ENCODE data around the gene NEK6. TPM values are rescaled to one million over a fixed set of nuclear protein-coding genes. Genes with fewer than 3 reads are reported as not detected.

Gene NEK6
- total RNA-seq, 1 donor from 2014 or later = 124 TPM

- DNase-seq (ENCODE audit: low read depth) = no peak
These were observed 4.2 kb downstream of the NEK6 start for GRCh38 chr9:124261736-124262648.

GRCh38 chr9:124262649-124262972 is 4.9 kb downstream of the NEK6 start:
- DNase-seq (ENCODE audit: low read depth) = no peak

DNA sequence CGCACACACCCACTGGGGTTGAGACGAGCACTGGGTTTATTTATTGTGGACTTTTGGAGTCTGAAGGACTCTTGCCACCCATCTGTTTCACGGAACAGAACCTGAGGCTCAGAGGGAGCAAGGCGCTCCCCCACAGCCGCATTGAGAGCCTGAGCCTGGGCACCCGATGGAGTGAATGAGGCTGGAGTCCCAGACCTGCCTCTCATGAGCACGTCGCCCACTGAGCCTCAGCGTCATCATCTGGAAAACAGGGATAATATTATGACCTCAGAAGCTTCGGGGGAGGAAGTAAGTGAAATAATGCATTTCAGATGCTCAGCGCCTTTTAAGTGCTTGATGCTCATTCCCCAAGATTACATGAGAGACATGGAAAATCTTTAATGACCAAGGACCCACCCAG is 5.5 kb downstream of the NEK6 start:
- DNase-seq (ENCODE audit: low read depth) = no peak

GRCh38 chr9:124263800-124264426 is 6.2 kb downstream of the NEK6 start:
- DNase-seq (ENCODE audit: low read depth) = peak; percentile 43

- DNase-seq (ENCODE audit: low read depth) = no peak
These were observed 7.1 kb downstream of the NEK6 start for GRCh38 chr9:124264823-124265233.

DNA sequence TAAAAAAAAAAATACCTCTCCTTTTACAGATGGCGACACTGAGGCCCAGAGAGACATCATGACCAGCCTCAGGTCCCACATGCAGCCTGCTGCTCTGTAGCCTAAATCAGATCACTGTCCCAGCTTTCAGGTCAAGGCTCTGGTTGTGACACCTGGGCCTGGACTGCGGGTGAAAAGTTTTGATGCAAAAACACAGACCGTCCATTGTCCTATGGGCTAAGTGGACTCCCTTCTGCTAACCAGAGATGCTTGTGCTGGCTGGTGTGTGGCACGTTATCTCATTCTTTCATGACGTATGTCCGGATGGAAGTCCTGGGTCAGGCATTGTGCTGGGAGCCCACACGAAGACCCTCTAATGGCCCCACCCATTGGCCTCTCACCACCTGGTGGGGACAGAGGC is 7.8 kb downstream of the NEK6 start:
- no peak for DNase-seq (ENCODE audit: low read depth)

DNA sequence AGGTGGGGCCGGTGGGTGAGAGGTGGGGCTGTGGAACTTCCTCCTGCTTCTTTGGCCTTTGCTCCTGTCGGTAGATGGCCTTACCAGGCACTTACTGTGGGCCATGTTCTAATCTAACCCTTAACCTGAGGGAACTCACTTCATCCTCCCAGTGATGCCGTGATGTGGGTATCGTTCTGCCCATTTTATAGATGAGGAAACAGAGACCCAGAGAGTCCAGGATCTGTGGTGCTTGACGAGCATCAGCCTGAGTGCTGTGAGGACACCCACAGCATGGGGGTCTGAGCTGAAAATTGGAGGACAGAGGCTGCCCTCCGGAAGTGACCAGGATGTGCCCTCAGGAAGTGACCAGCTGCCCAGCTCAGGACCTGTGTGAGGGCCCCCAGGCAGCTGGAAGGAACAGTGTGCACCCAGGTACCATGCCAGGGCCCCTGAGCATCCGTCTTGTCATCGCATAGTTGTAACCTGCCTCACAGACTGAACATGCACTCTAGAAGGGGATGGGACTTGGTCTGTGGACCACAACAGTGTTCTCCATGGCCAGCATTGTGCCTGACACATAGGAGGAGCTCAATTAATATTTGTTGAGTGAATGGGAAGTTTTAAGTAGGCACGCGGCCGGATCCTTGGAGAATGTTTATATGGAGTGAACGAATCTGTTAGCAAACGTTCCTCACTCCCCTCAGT is 8.5 kb downstream of the NEK6 start:
- no peak for DNase-seq (ENCODE audit: low read depth)

DNA sequence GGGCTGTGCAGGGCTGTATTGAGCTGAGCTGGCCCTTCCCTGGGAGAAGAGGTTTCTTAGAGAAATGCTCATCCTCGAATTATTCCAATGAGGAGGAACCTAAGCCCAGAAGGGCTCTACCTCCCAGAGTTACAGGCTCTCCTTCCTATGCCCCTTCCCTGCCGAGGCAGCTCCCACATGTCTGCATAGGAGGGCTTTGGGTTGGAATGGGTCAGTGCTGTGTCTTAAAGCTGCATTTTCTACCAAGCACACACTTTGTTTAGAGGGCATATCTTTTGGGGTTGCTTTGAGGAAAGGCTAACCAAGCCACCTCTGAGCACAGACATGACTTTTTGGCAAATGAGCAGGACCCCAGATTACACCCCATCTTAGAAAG is 9.1 kb downstream of the NEK6 start:
- DNase-seq (ENCODE audit: low read depth) = no peak

DNA sequence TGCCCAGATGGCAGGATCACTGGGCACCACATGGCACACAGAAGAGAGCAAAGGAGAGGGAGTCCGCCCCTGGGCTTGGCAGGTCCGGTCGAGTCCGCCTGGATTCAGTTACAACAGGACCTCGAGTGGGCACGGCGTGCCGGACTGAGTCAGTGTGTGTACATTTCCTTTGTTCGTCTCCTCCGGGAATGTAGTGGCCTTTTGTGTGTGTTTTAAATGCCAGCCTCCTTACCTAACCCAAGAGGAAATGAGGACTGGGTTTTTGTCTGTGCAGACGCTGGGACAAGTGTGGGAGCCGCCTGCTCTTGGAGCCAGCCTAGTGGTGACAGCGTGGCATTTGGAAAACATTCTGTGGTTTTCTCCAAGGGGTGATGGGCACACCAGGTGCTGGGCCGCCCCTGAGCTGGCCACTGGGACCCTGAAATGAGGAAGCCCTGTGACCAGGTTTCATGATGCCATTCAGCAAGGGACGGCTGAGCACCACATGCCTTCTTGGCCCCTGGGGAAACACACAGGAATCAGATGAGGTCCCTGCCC is 9.6 kb downstream of the NEK6 start:
- DNase-seq (ENCODE audit: low read depth) = peak; percentile 95

- no peak for DNase-seq (ENCODE audit: low read depth)
These were observed 10.5 kb downstream of the NEK6 start for GRCh38 chr9:124268248-124268647.

DNA sequence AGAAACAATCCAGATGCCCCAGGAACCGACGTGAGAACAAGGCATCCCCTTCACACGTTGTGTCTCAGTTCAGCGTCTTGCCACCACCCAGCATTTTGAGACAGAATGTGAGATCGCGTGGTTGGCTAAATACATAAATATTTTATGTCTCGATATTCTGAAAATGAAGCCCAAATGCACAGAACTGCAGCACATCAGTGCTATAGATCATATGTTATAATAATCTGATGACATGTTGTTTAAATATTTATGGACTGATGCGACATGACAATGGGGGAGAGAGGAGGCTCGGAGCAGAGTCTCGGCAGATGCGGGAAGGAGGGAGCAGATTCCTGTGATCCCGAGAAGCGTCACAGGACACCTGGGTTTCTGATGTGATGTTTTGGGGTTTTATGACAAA is 10.9 kb downstream of the NEK6 start:
- no peak for DNase-seq (ENCODE audit: low read depth)

DNA sequence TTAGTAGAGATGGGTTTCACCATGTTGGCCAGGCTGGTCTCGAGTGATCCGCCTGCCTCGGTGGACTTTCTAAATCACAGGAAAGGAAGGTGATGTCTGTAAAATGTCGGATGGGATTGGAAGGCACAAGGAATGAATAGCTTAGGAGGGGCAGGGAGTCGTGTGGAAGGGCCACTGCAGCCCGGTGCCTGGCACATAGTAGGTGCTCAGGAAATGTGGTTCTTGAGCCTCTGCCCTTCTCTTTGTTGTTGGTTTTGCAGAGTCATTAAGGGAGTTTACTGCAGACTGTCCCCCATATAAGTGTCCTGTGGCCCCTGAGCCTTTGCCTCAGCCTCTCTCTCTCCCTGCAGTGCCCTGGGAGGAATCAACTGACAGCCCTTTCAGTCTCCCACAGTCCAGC is 11.8 kb downstream of the NEK6 start:
- no peak for DNase-seq (ENCODE audit: low read depth)

- no peak for DNase-seq (ENCODE audit: low read depth)
These were observed 13.0 kb downstream of the NEK6 start for GRCh38 chr9:124270504-124271335.

DNA sequence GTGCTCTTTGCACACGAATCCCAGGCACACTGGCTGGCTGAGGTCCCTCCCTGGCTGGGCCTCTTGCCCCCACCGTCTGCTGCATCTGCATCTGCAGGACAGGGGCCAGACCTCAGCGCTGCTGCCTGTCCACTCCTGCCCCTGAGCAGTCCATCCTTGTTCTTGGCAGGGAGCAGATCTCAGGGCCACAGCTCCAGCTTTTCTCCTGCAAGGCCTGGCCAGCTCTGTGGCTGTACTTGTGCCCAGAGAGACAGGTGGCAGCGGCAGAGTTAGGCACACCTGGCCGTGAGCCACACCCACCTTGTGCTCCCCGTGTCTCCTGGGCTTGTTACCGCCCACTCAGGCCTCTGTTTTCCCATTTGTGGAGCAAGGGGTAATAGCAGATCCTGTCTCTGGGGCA is 13.9 kb downstream of the NEK6 start:
- no peak for DNase-seq (ENCODE audit: low read depth)

- DNase-seq (ENCODE audit: low read depth) = no peak
These were observed 14.4 kb downstream of the NEK6 start for GRCh38 chr9:124272118-124272517.

GRCh38 chr9:124272979-124273378 is 15.2 kb downstream of the NEK6 start:
- DNase-seq (ENCODE audit: low read depth) = no peak

DNA sequence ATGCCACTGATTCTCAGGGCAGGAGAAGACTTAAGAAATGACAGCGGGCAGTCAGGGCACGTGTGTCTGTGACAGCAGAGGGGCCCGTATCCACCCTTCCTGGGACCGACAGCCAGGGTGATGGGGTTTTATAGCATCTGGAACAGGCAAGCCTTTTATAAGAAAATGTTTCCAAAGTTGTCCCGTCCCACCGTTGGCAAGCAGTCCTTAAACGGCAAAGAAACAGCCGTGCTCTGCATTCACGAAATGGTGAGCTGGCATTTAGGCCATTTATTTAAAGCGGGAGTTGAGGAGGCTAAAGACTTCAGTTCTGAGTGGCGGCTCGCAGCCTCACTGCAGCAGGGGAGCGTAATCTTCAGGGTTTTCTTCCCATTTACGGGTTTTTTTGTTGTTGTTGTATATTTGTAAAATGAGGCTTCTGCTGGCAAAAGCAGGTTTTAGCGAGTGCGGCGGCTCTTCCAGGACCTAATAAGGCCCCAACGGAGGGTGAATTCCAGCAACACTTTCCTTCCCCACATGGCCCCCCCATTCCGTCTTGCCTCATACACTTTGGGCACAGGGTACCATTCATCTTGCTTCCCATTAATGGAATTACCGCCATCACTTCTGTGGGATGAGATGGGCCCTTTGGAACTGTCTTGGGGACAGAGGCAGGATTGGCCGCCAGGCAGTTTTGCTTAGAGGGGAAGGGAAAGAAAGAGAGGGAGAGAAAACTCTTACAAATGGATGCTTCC is 15.8 kb downstream of the NEK6 start:
- DNase-seq (ENCODE audit: low read depth) = no peak

GRCh38 chr9:124274226-124274625 is 16.5 kb downstream of the NEK6 start:
- no peak for DNase-seq (ENCODE audit: low read depth)

DNA sequence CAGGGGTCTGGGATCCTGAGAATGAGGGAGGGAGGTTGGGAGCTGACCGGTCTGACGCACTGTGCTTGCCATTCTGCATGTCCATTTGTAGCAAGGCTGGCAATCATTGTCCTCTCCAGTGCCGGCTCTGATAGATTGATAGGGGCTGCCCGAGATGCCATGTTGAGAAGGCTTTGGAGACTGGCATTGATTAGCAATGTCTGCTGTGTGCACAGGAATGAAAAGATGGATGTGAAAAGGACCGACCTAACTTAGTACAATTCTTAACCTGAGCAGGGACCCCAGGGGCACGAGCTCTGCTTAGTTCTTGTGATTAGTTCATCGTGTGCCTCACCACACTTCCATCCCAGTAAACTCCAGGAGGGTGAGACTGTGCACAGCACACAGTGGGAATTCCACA is 17.0 kb downstream of the NEK6 start:
- no peak for DNase-seq (ENCODE audit: low read depth)

- DNase-seq (ENCODE audit: low read depth) = no peak
These were observed 19.7 kb downstream of the NEK6 start for GRCh38 chr9:124277420-124277819.

GRCh38 chr9:124278054-124278540 is 20.3 kb downstream of the NEK6 start:
- DNase-seq (ENCODE audit: low read depth) = no peak
